ENCODE data around the gene SPART. TPM values are rescaled to one million over a fixed set of nuclear protein-coding genes. Genes with fewer than 3 reads are reported as not detected.

SPART gene
- total and polyA plus RNA-seq, 2 of the 8 experiments (the other 6 are each of a cell fraction or from before 2014, with no cell fraction given), result 27.2 to 74.1 TPM

GRCh38 chr13:36363366-36363863 is 17.2 kb upstream of the SPART start:
- Histone ChIP-seq H2BK5ac (ENCODE audit: low read depth, low read length) (no peak overlapping the region), H4K5ac (ENCODE audit: insufficient read length, low read depth, low read length) (no peak overlapping the region), H4K8ac (ENCODE audit: extremely low read depth, insufficient read depth, low read length) (no peak overlapping the region), H3K27me3 (replicated peaks in 1 of 4; ENCODE audit: control insufficient read depth in 3 of 4, extremely low read depth in 1 of 4, insufficient read depth in 3 of 4, low read length in 3 of 4) (no peaks in the 10 kb centered on the region), H3K4me2 (ENCODE audit: insufficient read depth in 1 of 2, low read depth in 2 of 2, low read length in 2 of 2) (no peak overlapping the region), H3K23ac (ENCODE audit: insufficient read length) (no peak overlapping the region), H3K27ac (ENCODE audit: low read depth, low read length) (no peak overlapping the region), H3K9me3 (ENCODE audit: insufficient read depth in 2 of 2, low read depth in 1 of 2, low read length in 1 of 2) (no peaks in the 10 kb centered on the region), H2BK12ac (ENCODE audit: low read depth, low read length) (no peak overlapping the region), H3K79me1 (ENCODE audit: low read depth, low read length) (no peaks in the 10 kb centered on the region), H2AK5ac (ENCODE audit: low read depth, low read length) (no peak overlapping the region), H2AFZ (ENCODE audit: low read length) (no peak overlapping the region), H3K56ac (replicated peaks; ENCODE audit: insufficient read length, low read depth, low read length) (no peak overlapping the region), H2BK20ac (ENCODE audit: low read length) (no peak overlapping the region), H3K14ac (ENCODE audit: insufficient read length) (no peak overlapping the region), H3K18ac (ENCODE audit: extremely low read depth, low read length) (no peak overlapping the region), H2BK120ac (replicated peaks; ENCODE audit: low read depth, low read length) (no peak overlapping the region), H4K20me1 (replicated peaks in 1 of 2; ENCODE audit: control insufficient read depth in 1 of 2, insufficient read depth in 2 of 2, low read length in 2 of 2) (no peaks in the 10 kb centered on the region), H3K79me2 (ENCODE audit: control insufficient read depth in 1 of 2, insufficient read depth in 2 of 2, low read length in 2 of 2) (no peaks in the 10 kb centered on the region), H3K9ac (replicated peaks in 1 of 4; ENCODE audit: extremely low read depth in 1 of 4, low read depth in 3 of 4, low read length in 3 of 4) (no peak overlapping the region), H3K4me3 (ENCODE audit: extremely low read depth in 1 of 4, insufficient read depth in 2 of 4, low read depth in 3 of 4, low read length in 4 of 4) (no peak overlapping the region), H4K91ac (replicated peaks; ENCODE audit: insufficient read length, low read length) (no peak overlapping the region), H2BK15ac (ENCODE audit: low read length) (no peak overlapping the region), H3K4ac (replicated peaks; ENCODE audit: insufficient read length, low read depth, low read length) (no peak overlapping the region), H3K36me3 (ENCODE audit: control insufficient read depth in 2 of 4, insufficient read depth in 4 of 4, low read length in 3 of 4) (no peaks in the 10 kb centered on the region), H3K4me1 (replicated peaks in 1 of 4; ENCODE audit: control insufficient read depth in 3 of 4, insufficient read depth in 4 of 4, low read length in 3 of 4) (no peaks in the 10 kb centered on the region), H3K23me2 (ENCODE audit: low read depth, low read length) (no peaks in the 10 kb centered on the region)
- 92% methylated on average over 3 of the region's 3 CpGs; no CpG with 5 or more reads in 1 of the 2 experiments for WGBS, 2 experiments (ENCODE audit: extremely low coverage in 1 of 2, insufficient coverage in 1 of 2, insufficient read length in 1 of 2, insufficient replicate concordance in 2 of 2, low coverage in 1 of 2, low lambda C conversion rate in 2 of 2, missing lambda C conversion rate in 1 of 2)
- CTCF ChIA-PET (ENCODE audit: partially characterized antibody), result interaction anchor here (1.4 kb wide), 1 partner anchor 20 kb away, joined by 3 read pairs; no protein-coding TSS in a partner anchor
- TF ChIP-seq MAX (IDR thresholded peaks at IDR 0.05) (no peak), BCL11A (IDR thresholded peaks at IDR 0.05; ENCODE audit: low read depth in 2 of 2, low read length in 2 of 2) (no peak), EGR1 (IDR thresholded peaks at IDR 0.05; ENCODE audit: borderline replicate concordance, low read depth, low read length) (no peak), CBX8 (IDR thresholded peaks at IDR 0.05; ENCODE audit: borderline replicate concordance, low read depth, low read length) (no peak)
- DNase-seq (ENCODE audit: low read depth in 1 of 2, low spot score in 2 of 2) (no peak), FAIRE-seq (no peak)
- POLR2A ChIA-PET (ENCODE audit: partially characterized antibody), result no interaction called here

All from H1 (cell line).